ENCODE results near the gene EXOC7.

DNA sequence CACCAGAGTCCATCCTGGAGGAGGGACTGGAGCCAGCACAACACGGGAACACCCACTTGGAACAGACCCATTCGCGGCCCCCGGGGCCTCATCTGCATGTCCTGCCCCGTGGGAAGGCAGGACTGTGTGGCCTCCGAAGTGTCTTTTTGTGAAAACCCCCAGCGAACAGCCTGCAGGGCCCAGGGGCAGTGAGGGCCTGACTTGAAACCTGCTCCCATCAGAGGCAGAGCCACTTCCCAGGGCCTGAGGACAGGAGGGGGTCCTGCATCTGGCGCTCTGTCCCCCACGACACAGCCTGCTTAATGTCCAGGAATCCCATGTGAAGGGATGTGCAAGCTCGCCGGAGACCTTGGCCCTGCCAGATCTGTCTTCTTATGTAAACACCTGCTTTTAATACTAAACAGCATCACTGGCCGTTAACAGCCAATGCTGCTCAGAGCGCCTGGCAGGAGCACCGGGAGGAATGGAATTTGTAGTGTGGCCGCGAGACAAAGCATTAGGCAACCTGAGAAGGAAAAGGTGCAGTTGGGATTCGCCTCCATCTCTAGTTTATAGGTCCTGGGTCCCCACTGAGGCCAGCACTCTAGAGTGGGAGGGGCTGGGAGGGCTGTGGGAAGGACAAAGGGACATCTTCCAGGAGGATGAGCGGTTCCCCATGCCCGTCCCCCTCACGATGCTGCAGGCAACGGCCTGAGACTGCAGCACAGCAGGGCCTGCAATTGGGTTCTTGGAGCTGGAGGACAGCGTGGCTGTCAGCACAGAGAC is 66.9 kb downstream of the EXOC7 start:
- no peak for TF ChIP-seq POLR2A (IDR thresholded peaks at IDR 0.05)
- TF ChIP-seq, protein P1, sequence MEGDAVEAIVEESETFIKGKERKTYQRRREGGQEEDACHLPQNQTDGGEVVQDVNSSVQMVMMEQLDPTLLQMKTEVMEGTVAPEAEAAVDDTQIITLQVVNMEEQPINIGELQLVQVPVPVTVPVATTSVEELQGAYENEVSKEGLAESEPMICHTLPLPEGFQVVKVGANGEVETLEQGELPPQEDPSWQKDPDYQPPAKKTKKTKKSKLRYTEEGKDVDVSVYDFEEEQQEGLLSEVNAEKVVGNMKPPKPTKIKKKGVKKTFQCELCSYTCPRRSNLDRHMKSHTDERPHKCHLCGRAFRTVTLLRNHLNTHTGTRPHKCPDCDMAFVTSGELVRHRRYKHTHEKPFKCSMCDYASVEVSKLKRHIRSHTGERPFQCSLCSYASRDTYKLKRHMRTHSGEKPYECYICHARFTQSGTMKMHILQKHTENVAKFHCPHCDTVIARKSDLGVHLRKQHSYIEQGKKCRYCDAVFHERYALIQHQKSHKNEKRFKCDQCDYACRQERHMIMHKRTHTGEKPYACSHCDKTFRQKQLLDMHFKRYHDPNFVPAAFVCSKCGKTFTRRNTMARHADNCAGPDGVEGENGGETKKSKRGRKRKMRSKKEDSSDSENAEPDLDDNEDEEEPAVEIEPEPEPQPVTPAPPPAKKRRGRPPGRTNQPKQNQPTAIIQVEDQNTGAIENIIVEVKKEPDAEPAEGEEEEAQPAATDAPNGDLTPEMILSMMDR (IDR thresholded peaks at IDR 0.05), result no peak

Measured in prostate gland (tissue), 2 donors.